Esophagus muscularis mucosa (tissue), 3 donors: ENCODE measurements around the gene STX8.

Source experiments
- CTCF ChIP-seq, 3 experiments: fragments of 200-600 bp in 2 of 3; fragments of 450-650 bp in 1 of 3; sonication (generic) in 2 of 3; IDR thresholded peaks; one replicate each; pipeline ENCODE4 v1.5.1; 2017 to 2019; ENCODE audit warnings: antibody characterized with exemption in 3 of 3, mild to moderate bottlenecking in 2 of 3, moderate library complexity in 1 of 3
- POLR2A ChIP-seq: fragments of 450-650 bp; IDR thresholded peaks from one replicate; pipeline ENCODE4 v1.6.1; 2017; ENCODE audit warnings: antibody characterized with exemption, moderate library complexity, mild to moderate bottlenecking, low read depth
- POLR2AphosphoS5 ChIP-seq, 2 donors: sonication (generic); formaldehyde crosslinking; IDR thresholded peaks; one replicate each; pipeline ENCODE4 v1.6.1; 2017; ENCODE audit warnings: antibody characterized with exemption in 2 of 2

DNA sequence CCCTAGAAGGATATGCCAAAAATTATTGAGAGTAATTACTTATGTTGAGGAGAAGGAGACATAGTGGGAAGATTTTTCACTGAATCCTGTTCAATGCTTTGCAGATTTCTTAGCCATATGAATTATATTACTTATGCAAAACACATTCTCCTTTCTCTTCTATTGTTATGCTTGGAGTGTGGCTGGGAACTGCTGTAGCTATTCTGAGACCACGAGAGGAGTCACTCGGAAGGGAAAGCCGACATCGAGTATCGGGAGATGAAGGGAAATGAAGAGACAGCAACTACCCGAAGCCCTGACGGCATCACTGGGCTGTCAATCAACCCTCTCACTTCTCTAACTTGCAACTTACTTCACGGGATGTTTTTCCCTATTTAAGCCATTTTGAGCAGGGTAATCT, 39.6 kb downstream of the STX8 start:
- TF ChIP-seq CTCF (IDR thresholded peaks at IDR 0.05) = no peak
- no peak for TF ChIP-seq POLR2A
- TF ChIP-seq POLR2AphosphoS5 (IDR thresholded peaks at IDR 0.05) = no peak
